Ovary (tissue), 9 donors: ENCODE measurements around the gene PPP2R5C. TPM values are rescaled to one million over a fixed set of nuclear protein-coding genes. Genes with fewer than 3 reads are reported as not detected.
"Not testable (repeated sequence)": the region's sequence is repeated elsewhere in the genome, so short reads cannot be mapped to it uniquely, and the experiment has no call there.

Experiments used
- DNase-seq, 5 donors: peaks; one replicate each; pipeline ENCODE4 v3.0.0-alpha.2; 2019 to 2020
- H3K27ac ChIP-seq, 2 donors: fragments of 200-600 bp; one replicate each; pipeline versions ENCODE4 v1.5.1 to v1.8.0; 2019 to 2022
- H3K27me3 ChIP-seq: fragments of 200-600 bp; one replicate; pipeline ENCODE4 v1.8.0; 2022
- H3K36me3 ChIP-seq: fragments of 200-600 bp; sonication (generic); one replicate; pipeline ENCODE4 v1.5.1; 2019
- H3K4me1 ChIP-seq: one replicate; pipeline ENCODE4 v1.8.1; 2013; ENCODE audit warnings: mild to moderate bottlenecking, moderate library complexity; ENCODE audit not compliant: insufficient read depth
- H3K4me3 ChIP-seq: fragments of 200-600 bp; sonication (generic); one replicate; pipeline ENCODE4 v1.5.1; 2017
- H3K9me3 ChIP-seq, 2 donors: fragments of 200-600 bp in 1 of 2; sonication (generic) in 1 of 2; one replicate each; pipeline versions ENCODE4 v1.5.1 to v1.8.1; 2013 to 2019; ENCODE audit warnings: mild to moderate bottlenecking in 1 of 2, moderate library complexity in 1 of 2
- CTCF ChIP-seq, 3 donors: fragments of 450-650 bp in 2 of 3; fragments of 200-600 bp in 1 of 3; IDR thresholded peaks; one replicate each; pipeline versions ENCODE4 v1.5.1 to v1.8.0; 2016 to 2022; ENCODE audit warnings: antibody characterized with exemption in 3 of 3, mild to moderate bottlenecking in 1 of 3
- EP300 ChIP-seq: sonication (generic); formaldehyde crosslinking; IDR thresholded peaks from one replicate; pipeline ENCODE4 v1.6.1; 2017; ENCODE audit warnings: antibody characterized with exemption
- POLR2A ChIP-seq: fragments of 450-650 bp; IDR thresholded peaks from one replicate; pipeline ENCODE4 v1.6.1; 2017; ENCODE audit warnings: antibody characterized with exemption, mild to moderate bottlenecking, moderate library complexity
- WGBS, 3 donors: extraction: QIAGEN DNeasy Blood & Tissue Kit in 1 of 3; methylation state at CpG; one replicate each; pipeline versions ENCODE4 v1.1.5 to v1.1.7; 2013 to 2017; 5-methylcytosine and 5-hydroxymethylcytosine counted together
- intact Hi-C, 4 donors: fragments of 100-400 bp; cut with DNase I; formaldehyde crosslinking; loops; one replicate each; pipeline versions ENCODE4 v1.11.0 to v1.15.1; 2022 to 2023
- polyA plus RNA-seq, 2 donors: library from polyadenylated mRNA; stranded (reverse); fragments of 200-250 nt in 1 of 2; fragments of 350-450 nt in 1 of 2; fragmentation: Illumina TruSeq in 1 of 2; extraction: RNeasy Lipid Tissue Mini Kit (QIAGEN cat#74804) in 1 of 2; gene quantifications; one replicate each; pipeline ENCODE4 v1.2.3, GENCODE V29; 2013 to 2014
- total RNA-seq, 7 donors: library from RNA; depleted of rRNA in 2 of 7; stranded (reverse); fragments of >200 nt in 2 of 7; fragmentation: NEBNext Ultra II Directional in 3 of 7; extraction: Animal tissue kit (Norgen Biotek cat#: 25700) in 3 of 7; gene quantifications; one replicate each; pipeline versions ENCODE4 v1.1.0 to v1.2.4, GENCODE V29; 2016 to 2023
- donor health status: DM: no; HTN: no; CAD: no; lungs with moderate emphysema.
- donor health status: DM: no; HTN: no; CAD: no.
- donor health status: Bipolar disorder and iron deficiency.
- donor health status: DM: yes; HTN: yes; CAD: no.
- donor health status: DM: no; HTN: no; CAD: no.
- donor health status: DM: yes; HTN: yes; CAD: no.

Gene PPP2R5C
- total and polyA plus RNA-seq, 9 donors, result 52.8 to 136 (median 96.6) TPM

DNA sequence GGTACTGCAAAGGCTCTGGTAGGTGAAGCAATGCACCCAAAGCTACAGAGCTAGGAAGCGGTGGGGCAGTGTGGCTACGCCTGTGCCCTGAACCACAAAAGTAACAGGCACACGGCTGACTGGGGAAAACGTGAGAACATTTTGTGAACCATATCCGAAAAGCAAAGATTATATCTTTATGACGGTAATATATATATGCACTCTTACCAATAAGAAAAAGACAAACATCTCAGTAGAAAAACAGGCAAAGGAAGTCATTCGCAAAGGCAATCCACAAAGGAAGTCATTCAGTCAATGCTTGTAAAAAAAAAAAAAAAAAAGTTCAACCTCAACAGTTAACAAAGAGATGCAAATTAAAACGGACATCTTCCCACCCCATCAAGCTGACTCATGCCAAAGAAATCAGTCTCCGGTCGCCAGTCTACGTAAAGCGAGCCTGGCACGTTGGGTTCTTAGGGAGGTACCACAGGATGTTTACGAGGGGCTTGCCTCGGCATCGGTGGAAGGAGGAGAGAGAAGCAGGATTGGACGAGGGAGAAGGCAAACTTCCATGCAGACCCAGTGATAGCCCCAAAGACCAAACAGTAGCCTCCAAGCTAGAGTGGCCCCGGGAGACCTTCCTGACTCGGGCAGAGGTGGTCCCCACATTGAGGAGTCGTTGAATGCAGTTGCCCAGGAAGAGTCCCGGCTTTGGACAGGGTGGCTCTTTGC lies 39.4 kb upstream of the PPP2R5C start:
- Histone ChIP-seq H3K27ac (no peak overlapping the region), H3K9me3 (no peaks in the 10 kb centered on the region), H3K27me3 (no peaks in the 10 kb centered on the region), H3K36me3 (no peaks in the 10 kb centered on the region), H3K4me3 (no peak overlapping the region), H3K4me1 (no peaks in the 10 kb centered on the region)
- intact Hi-C loops, result no loop called here
- WGBS, 3 donors, result 69 to 74% (median 70%) methylated on average over 21 of the region's 21 CpGs
- TF ChIP-seq CTCF (IDR thresholded peaks at IDR 0.05) (no peak), EP300 (no peak), POLR2A (no peak)
- no peak for DNase-seq

- Histone ChIP-seq H3K27me3 (no peaks in the 10 kb centered on the region), H3K4me1 (no peaks in the 10 kb centered on the region), H3K27ac (no peak overlapping the region), H3K4me3 (no peak overlapping the region), H3K36me3 (no peaks in the 10 kb centered on the region), H3K9me3 (no peaks in the 10 kb centered on the region)
- TF ChIP-seq EP300 (no peak), POLR2A (no peak), CTCF (IDR thresholded peaks at IDR 0.05) (no peak)
- DNase-seq, result no peak
- intact Hi-C loops, result no loop called here
- WGBS, 3 donors, result 84 to 89% (median 87%) methylated on average over 8 of the region's 8 CpGs
These were observed 38.4 kb upstream of the PPP2R5C start for GRCh38 chr14:101723061-101723595.

DNA sequence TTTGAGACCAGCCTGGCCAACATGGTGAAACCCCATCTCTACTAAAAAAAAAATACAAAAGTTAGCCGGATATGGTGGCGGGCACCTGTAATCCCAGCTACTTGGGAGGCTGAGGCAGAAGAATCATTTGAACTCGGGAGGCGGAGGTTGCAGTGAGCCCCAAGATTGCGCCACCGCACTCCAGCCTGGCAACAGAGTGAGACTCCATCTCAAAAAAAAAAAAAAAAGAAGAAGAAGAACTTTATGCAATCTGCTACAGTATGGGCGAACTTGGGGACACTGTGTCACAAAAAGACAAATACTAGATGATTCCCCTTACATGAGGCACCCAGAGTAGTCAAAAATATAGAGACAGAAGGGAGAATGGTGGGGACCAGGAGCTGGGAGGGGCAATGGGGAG lies 35.9 kb upstream of the PPP2R5C start:
- DNase-seq, intact Hi-C loops: not testable (repeated sequence)
- 93 to 96% (median 95%) methylated on average over 7 of the region's 7 CpGs for WGBS, 3 donors

GRCh38 chr14:101726295-101726953 lies 35.1 kb upstream of the PPP2R5C start:
- 48 to 59% (median 52%) methylated on average over 14 of the region's 14 CpGs for WGBS, 3 donors
- Histone ChIP-seq H3K9me3 (no peaks in the 10 kb centered on the region), H3K27me3 (no peaks in the 10 kb centered on the region), H3K27ac (no peak overlapping the region), H3K36me3 (no peaks in the 10 kb centered on the region), H3K4me1 (peaks cover 2% of the 10 kb centered on the region), H3K4me3 (no peak overlapping the region)
- intact Hi-C loops, result no loop called here
- no peak for TF ChIP-seq CTCF (IDR thresholded peaks at IDR 0.05)
- no peak for TF ChIP-seq EP300
- TF ChIP-seq POLR2A, result no peak
- no peak for DNase-seq

More for the DNA sequence above, 35.9 kb upstream of the PPP2R5C start:
- H3K9me3 ChIP-seq, H3K4me3 ChIP-seq, H3K27me3 ChIP-seq, H3K4me1 ChIP-seq, H3K36me3 ChIP-seq, H3K27ac ChIP-seq: not testable (repeated sequence)

DNA sequence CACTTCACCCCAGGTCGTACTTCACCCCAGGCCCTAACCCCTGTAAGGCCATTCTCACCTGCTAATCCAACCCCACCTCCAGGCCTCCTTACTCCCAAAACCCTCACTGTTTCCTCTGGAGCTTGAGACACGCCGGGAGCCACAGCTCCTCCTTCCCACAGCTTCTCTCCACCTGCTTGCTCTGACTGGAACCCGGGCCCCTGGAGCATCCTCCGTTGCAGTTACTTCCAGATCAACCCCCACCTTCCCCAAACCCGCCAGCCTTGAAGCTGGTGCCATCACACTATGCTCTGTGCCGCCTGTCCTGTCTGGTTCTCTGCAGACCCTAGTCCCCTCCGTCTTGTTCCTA lies 34.6 kb upstream of the PPP2R5C start:
- no peak for DNase-seq
- intact Hi-C loops, result no loop called here
- Histone ChIP-seq H3K27me3 (no peaks in the 10 kb centered on the region), H3K36me3 (no peaks in the 10 kb centered on the region), H3K4me3 (no peak overlapping the region), H3K4me1 (peaks cover 2% of the 10 kb centered on the region), H3K9me3 (no peaks in the 10 kb centered on the region), H3K27ac (no peak overlapping the region)
- 76 to 88% (median 81%) methylated on average over 8 of the region's 8 CpGs for WGBS, 3 donors
- TF ChIP-seq POLR2A (no peak), EP300 (no peak), CTCF (IDR thresholded peaks at IDR 0.05) (no peak)
